Peyer's patch (tissue), 4 donors: ENCODE results near the gene SMC5. TPM values are rescaled to one million over a fixed set of nuclear protein-coding genes. Genes with fewer than 3 reads are reported as not detected.

Experiments used
- DNase-seq, 3 donors: peaks; one replicate each; pipeline ENCODE4 v3.0.0-alpha.2; 2017 to 2019
- H3K27ac ChIP-seq, 4 donors: fragments of 200-600 bp; sonication (generic); one replicate each; pipeline ENCODE4 v1.5.1; 2016 to 2019
- H3K27me3 ChIP-seq, 2 donors: fragments of 200-600 bp; sonication (generic); one replicate each; pipeline ENCODE4 v1.5.1; 2019
- H3K36me3 ChIP-seq, 3 donors: fragments of 200-600 bp; sonication (generic); one replicate each; pipeline ENCODE4 v1.5.1; 2016 to 2019
- H3K4me1 ChIP-seq, 4 donors: fragments of 200-600 bp; sonication (generic); one replicate each; pipeline ENCODE4 v1.5.1; 2016 to 2019
- H3K4me3 ChIP-seq, 4 donors: fragments of 200-600 bp; sonication (generic); 1 replicate in 3 of 4; 2 replicates in 1 of 4; pipeline ENCODE4 v1.5.1; 2016 to 2019; ENCODE audit warnings: mild to moderate bottlenecking in 1 of 4
- H3K9me3 ChIP-seq, 4 donors: fragments of 200-600 bp; sonication (generic); one replicate each; pipeline ENCODE4 v1.5.1; 2016 to 2019; ENCODE audit warnings: mild to moderate bottlenecking in 1 of 4
- POLR2A ChIP-seq, 2 donors: fragments of 450-650 bp; IDR thresholded peaks; one replicate each; pipeline ENCODE4 v1.5.1; 2017; ENCODE audit warnings: antibody characterized with exemption in 2 of 2, mild to moderate bottlenecking in 2 of 2, moderate library complexity in 2 of 2
- total RNA-seq, 4 donors: library from RNA; depleted of rRNA; stranded (reverse); fragments of >200 nt; gene quantifications; one replicate each; pipeline ENCODE4 v1.1.0, GENCODE V29; 2016
- TF ChIP-seq, protein P1 (sequence below), 6 experiments: fragments of 450-650 bp in 4 of 6; fragments of 200-600 bp in 2 of 6; sonication (generic) in 1 of 6; IDR thresholded peaks; one replicate each; pipeline ENCODE4 v1.5.1; 2017 to 2019; ENCODE audit warnings: antibody characterized with exemption in 6 of 6, mild to moderate bottlenecking in 3 of 6, moderate library complexity in 1 of 6

The SMC5 gene
- 100 to 1,000 TPM in 1 of 4 donors, 10 to 100 TPM in 3; 23.3 to 235 (median 86.5) TPM for total RNA-seq

DNA sequence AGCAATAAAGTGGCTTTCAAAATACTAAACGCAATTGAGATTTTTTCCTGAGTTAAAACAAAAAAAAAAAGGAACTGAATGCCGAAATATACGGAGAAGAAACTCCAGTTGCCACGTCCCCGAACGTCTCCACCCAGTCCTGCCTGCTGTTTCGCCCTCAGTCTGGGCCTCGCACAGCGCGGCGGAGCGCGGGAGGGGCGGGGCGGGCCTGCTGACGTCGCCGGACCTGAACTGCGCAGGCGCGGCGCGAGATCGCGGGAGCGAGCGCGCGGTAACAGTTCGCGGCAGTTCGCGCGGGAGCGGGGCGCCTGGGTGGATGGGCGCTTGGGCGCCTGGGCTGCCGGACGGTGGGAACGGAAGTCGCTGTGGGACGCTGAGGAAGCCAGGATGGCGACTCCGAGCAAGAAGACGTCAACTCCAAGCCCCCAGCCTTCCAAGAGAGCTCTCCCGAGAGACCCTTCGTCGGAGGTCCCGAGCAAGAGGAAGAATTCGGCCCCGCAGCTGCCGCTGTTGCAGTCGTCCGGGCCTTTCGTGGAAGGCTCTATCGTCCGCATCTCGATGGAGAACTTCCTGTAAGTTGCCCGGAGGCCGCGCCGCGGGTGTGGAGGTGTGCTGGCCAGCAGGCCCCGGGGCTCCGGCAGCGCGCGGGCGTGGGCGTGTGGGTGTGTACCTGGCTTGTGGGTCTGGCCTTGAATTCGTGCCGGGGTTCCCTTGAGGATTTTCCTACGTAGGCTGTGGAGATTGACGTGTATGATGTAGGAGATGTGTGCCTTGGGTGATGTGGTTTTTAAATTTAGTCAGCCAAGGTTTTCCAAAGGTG lies at the start of gene SMC5:
SMC5 (plus strand) TSS at position 287 of the 820 bp plus-strand sequence; CDS start at position 388, 101 bp downstream.
- DNase-seq, result peak; percentile 84 to 95 (median 94)
- no peaks in the 10 kb centered on the region for H3K27me3 ChIP-seq
- peak within 1 kb of the TSS; percentile 86 to 91 (median 90) for H3K27ac ChIP-seq
- peaks cover 3 to 37% (median 13%) of the 10 kb centered on the region in 4 donors for H3K4me1 ChIP-seq
- peak; percentile 93 to 96 for TF ChIP-seq POLR2A (IDR thresholded peaks at IDR 0.05)
- TF ChIP-seq, protein P1, sequence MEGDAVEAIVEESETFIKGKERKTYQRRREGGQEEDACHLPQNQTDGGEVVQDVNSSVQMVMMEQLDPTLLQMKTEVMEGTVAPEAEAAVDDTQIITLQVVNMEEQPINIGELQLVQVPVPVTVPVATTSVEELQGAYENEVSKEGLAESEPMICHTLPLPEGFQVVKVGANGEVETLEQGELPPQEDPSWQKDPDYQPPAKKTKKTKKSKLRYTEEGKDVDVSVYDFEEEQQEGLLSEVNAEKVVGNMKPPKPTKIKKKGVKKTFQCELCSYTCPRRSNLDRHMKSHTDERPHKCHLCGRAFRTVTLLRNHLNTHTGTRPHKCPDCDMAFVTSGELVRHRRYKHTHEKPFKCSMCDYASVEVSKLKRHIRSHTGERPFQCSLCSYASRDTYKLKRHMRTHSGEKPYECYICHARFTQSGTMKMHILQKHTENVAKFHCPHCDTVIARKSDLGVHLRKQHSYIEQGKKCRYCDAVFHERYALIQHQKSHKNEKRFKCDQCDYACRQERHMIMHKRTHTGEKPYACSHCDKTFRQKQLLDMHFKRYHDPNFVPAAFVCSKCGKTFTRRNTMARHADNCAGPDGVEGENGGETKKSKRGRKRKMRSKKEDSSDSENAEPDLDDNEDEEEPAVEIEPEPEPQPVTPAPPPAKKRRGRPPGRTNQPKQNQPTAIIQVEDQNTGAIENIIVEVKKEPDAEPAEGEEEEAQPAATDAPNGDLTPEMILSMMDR (IDR thresholded peaks at IDR 0.05), result peak in 1 of 6 experiments; percentile 1
- no peaks in the 10 kb centered on the region for H3K9me3 ChIP-seq
- H3K4me3 ChIP-seq, result peak within 1 kb of the TSS; percentile 64 to 93 (median 78)
- no peaks in the 10 kb centered on the region for H3K36me3 ChIP-seq

DNA sequence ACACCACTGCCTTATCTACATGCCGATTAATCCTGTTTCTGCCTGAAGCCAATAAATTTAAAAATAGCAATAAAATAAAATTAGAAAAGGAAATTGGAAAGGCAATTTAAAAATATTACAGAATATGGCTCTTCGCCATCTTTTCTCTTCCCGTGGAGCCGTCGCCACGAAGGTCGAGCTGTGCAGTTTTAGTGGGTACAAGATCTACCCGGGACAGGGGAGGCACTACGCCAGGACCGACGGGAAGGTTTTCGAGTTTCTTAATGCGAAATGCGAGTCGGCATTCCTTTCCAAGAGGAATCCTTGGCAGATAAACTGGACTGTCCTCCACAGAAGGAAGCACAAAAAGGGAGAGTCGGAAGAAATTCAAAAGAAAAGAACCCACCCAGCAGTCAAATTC lies 41.7 kb upstream of the SMC5 start:
- H3K4me3 ChIP-seq, result no peak overlapping the region
- no peak for TF ChIP-seq POLR2A (IDR thresholded peaks at IDR 0.05)
- TF ChIP-seq, protein P1 (IDR thresholded peaks at IDR 0.05), result no peak
- H3K27ac ChIP-seq, result no peak overlapping the region
- H3K4me1 ChIP-seq, result no peaks in the 10 kb centered on the region
- H3K36me3 ChIP-seq, result peaks cover 0 to 15% (median 0%) of the 10 kb centered on the region in 3 donors
- H3K9me3 ChIP-seq, result peaks cover 0 to 6% (median 0%) of the 10 kb centered on the region in 4 donors
- H3K27me3 ChIP-seq, result no peaks in the 10 kb centered on the region
- DNase-seq, result no peak

DNA sequence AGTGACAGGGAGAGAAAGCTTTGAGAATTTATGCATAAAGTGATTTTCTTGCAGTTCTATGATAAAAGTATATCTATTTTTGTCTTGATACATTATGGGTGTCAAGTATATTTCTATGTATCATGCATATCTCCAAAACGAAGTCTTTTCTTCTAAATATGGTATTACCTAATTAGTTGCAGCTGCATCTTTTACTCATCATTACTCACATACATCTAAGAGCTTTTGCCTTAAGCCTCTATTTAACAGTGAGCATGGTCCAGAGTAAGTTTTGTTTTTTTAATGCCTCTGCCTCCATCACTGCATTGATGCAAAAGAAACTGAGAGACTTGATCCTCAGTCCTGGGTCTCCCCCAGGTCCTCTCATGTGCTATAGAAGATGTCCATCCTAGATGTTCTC lies 40.0 kb upstream of the SMC5 start:
- Histone ChIP-seq H3K9me3 (no peaks in the 10 kb centered on the region), H3K36me3 (peaks cover 0 to 15% (median 0%) of the 10 kb centered on the region in 3 donors), H3K4me1 (no peaks in the 10 kb centered on the region), H3K27me3 (no peaks in the 10 kb centered on the region), H3K27ac (no peak overlapping the region), H3K4me3 (no peak overlapping the region)
- DNase-seq, result no peak
- TF ChIP-seq, protein P1 (IDR thresholded peaks at IDR 0.05), result no peak
- no peak for TF ChIP-seq POLR2A (IDR thresholded peaks at IDR 0.05)

DNA sequence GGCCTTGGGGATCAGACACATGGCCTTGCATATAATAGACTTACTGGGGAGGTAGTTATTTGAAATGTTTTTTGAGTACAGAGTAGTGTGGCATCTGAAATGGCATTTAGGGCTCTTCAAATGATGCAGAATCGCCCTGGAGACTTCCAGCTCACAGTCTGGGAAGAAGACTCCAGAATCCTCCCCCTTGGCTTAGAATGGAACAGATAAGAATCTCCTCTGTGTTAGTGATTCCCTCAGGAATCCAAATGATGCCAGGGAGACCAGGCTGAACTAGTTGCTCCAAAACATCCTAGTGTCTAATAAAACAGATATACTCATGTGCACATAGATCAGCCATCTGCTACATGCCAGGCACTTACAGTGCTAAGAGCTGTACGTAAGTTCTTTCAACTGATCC lies 38.6 kb upstream of the SMC5 start:
- Histone ChIP-seq H3K4me1 (no peaks in the 10 kb centered on the region), H3K27me3 (no peaks in the 10 kb centered on the region), H3K4me3 (no peak overlapping the region), H3K27ac (no peak overlapping the region), H3K9me3 (no peaks in the 10 kb centered on the region), H3K36me3 (peaks cover 0 to 11% (median 0%) of the 10 kb centered on the region in 3 donors)
- DNase-seq, result no peak
- TF ChIP-seq, protein P1 (IDR thresholded peaks at IDR 0.05), result no peak
- TF ChIP-seq POLR2A (IDR thresholded peaks at IDR 0.05), result no peak

DNA sequence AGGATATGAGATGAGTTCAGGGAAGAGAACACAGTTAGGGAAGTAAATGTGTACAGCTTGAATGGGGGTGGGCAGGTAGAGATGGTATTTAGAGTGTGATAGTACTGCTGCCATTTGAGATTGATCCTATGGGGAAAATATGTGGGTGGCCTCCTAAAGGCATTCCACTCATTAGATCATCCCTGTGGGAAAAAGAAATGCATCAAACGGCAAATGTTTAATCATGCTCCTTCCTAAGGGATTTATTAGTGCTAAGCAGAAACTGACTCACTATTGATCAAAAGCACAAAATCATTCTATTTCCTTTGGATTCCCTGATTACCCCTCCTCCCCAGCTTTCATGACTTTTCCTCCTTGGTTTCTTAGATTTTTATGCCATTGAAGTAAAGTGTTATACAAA lies 36.4 kb upstream of the SMC5 start:
- Histone ChIP-seq H3K27ac (no peak overlapping the region), H3K9me3 (no peaks in the 10 kb centered on the region), H3K4me1 (no peaks in the 10 kb centered on the region), H3K4me3 (no peak overlapping the region), H3K36me3 (no peaks in the 10 kb centered on the region), H3K27me3 (no peaks in the 10 kb centered on the region)
- no peak for DNase-seq
- no peak for TF ChIP-seq POLR2A (IDR thresholded peaks at IDR 0.05)
- TF ChIP-seq, protein P1 (IDR thresholded peaks at IDR 0.05), result no peak
